K562 treated with DMSO at 1 percent for 48 hours (cell line): ENCODE data around the gene DLX1. TPM values are rescaled to one million over a fixed set of nuclear protein-coding genes. Genes with fewer than 3 reads are reported as not detected.

ENCODE experiments used
- total RNA-seq: library from RNA; unstranded; fragments of 300-600 nt; gene quantifications from 2 replicates; pipeline ENCODE4 v1.2.3, GENCODE V29; 2022; ENCODE audit warnings: low replicate concordance; ENCODE audit errors: extremely low read depth

DLX1 gene
- not detected in 2 replicates for total RNA-seq

GRCh38 chr2:172085460-172086159 is at the start of gene DLX1:
DLX1 (plus strand) TSS chr2:172085507; CDS start chr2:172085678, 171 bp downstream.

GRCh38 chr2:172102391-172103359 is 17.4 kb downstream of the DLX1 start, which contains the start of gene DLX2:
DLX2 (minus strand) TSS chr2:172102900; CDS start chr2:172102538, 362 bp downstream.

Other genes starting within 250 kb of the DLX1 start
- not detected in 2 replicates for gene SLC25A12, start 191.3 kb upstream of the DLX1 start, total RNA-seq
- not detected in 2 replicates for gene HAT1, start 163.0 kb upstream of the DLX1 start, total RNA-seq
- not detected in 2 replicates for gene METAP1D, start 85.6 kb upstream of the DLX1 start, total RNA-seq
- not detected in 2 replicates for gene DLX2, start 17.4 kb downstream of the DLX1 start, total RNA-seq